ENCODE data around the gene TMEM87B.

Gene TMEM87B

GRCh38 chr2:112054847-112055729, at the start of gene TMEM87B:
Gene TMEM87B (plus strand): TSS chr2:112055269. CDS start chr2:112055592, 323 bp downstream.
- peak; percentile 89 for DNase-seq (ENCODE audit: low read depth, low spot score)

GRCh38 chr2:112005406-112006075, 49.5 kb upstream of the TMEM87B start:
- no peak for DNase-seq (ENCODE audit: low read depth, low spot score)

- DNase-seq (ENCODE audit: low read depth, low spot score): no peak
These were observed 49.0 kb upstream of the TMEM87B start for GRCh38 chr2:112006076-112006410.

- no peak for DNase-seq (ENCODE audit: low read depth, low spot score)
These were observed 47.6 kb upstream of the TMEM87B start for GRCh38 chr2:112007493-112007892.

GRCh38 chr2:112008910-112009485, 46.1 kb upstream of the TMEM87B start:
- no peak for DNase-seq (ENCODE audit: low read depth, low spot score)

- no peak for DNase-seq (ENCODE audit: low read depth, low spot score)
These were observed 44.3 kb upstream of the TMEM87B start for GRCh38 chr2:112010751-112011150.

GRCh38 chr2:112012556-112012955, 42.5 kb upstream of the TMEM87B start:
- no peak for DNase-seq (ENCODE audit: low read depth, low spot score)

- no peak for DNase-seq (ENCODE audit: low read depth, low spot score)
These were observed 36.2 kb upstream of the TMEM87B start for GRCh38 chr2:112018846-112019245.

GRCh38 chr2:112019569-112019982, 35.5 kb upstream of the TMEM87B start:
- DNase-seq (ENCODE audit: low read depth, low spot score): no peak

- no peak for DNase-seq (ENCODE audit: low read depth, low spot score)
These were observed 34.5 kb upstream of the TMEM87B start for GRCh38 chr2:112020561-112020960.

GRCh38 chr2:112021290-112021689, 33.8 kb upstream of the TMEM87B start:
- no peak for DNase-seq (ENCODE audit: low read depth, low spot score)

- DNase-seq (ENCODE audit: low read depth, low spot score): no peak
These were observed 33.3 kb upstream of the TMEM87B start for GRCh38 chr2:112021781-112022231.

GRCh38 chr2:112023707-112024106, 31.4 kb upstream of the TMEM87B start:
- DNase-seq (ENCODE audit: low read depth, low spot score): no peak

GRCh38 chr2:112024231-112024630, 30.8 kb upstream of the TMEM87B start:
- no peak for DNase-seq (ENCODE audit: low read depth, low spot score)

GRCh38 chr2:112024896-112025491, 30.1 kb upstream of the TMEM87B start:
- no peak for DNase-seq (ENCODE audit: low read depth, low spot score)

- DNase-seq (ENCODE audit: low read depth, low spot score): no peak
These were observed 28.6 kb upstream of the TMEM87B start for GRCh38 chr2:112026509-112026908.

- no peak for DNase-seq (ENCODE audit: low read depth, low spot score)
These were observed 27.3 kb upstream of the TMEM87B start for GRCh38 chr2:112027767-112028166.

- no peak for DNase-seq (ENCODE audit: low read depth, low spot score)
These were observed 25.9 kb upstream of the TMEM87B start for GRCh38 chr2:112029164-112029563.

- DNase-seq (ENCODE audit: low read depth, low spot score): no peak
These were observed 23.4 kb upstream of the TMEM87B start for GRCh38 chr2:112031473-112032223.

GRCh38 chr2:112032224-112032586, 22.9 kb upstream of the TMEM87B start:
- no peak for DNase-seq (ENCODE audit: low read depth, low spot score)

GRCh38 chr2:112032689-112033465, 22.2 kb upstream of the TMEM87B start:
- no peak for DNase-seq (ENCODE audit: low read depth, low spot score)
